ENCODE data around the gene NTNG2. TPM values are rescaled to one million over a fixed set of nuclear protein-coding genes. Genes with fewer than 3 reads are reported as not detected.

NTNG2 gene
- total and polyA plus RNA-seq, 9 of the 15 experiments (the other 6 are each of a cell fraction or from before 2014, with no cell fraction given): 0.01 to 0.11 (median 0.09) TPM; not detected in 6

- Histone ChIP-seq H3K27me3 (ENCODE audit: control insufficient read depth in 2 of 2, insufficient read depth in 2 of 2, low read length in 2 of 2) (peaks cover 34 to 71% of the 10 kb centered on the region in 2 experiments), H3K36me3 (ENCODE audit: control insufficient read depth, insufficient read depth, low read length) (no peaks in the 10 kb centered on the region), H3K4me2 (ENCODE audit: insufficient read depth, low read length) (no peak overlapping the region), H4K20me1 (replicated peaks; ENCODE audit: control insufficient read depth, insufficient read depth, low read length) (peaks cover 19% of the 10 kb centered on the region), H3K9me1 (ENCODE audit: control insufficient read depth, insufficient read depth, low read length) (no peaks in the 10 kb centered on the region), H3K4me1 (replicated peaks in 1 of 2; ENCODE audit: control insufficient read depth in 2 of 2, insufficient read depth in 2 of 2, low read length in 2 of 2) (peaks cover 0 to 29% of the 10 kb centered on the region in 2 experiments; a peak in 2 of 5 replicates), H3K79me2 (ENCODE audit: control insufficient read depth, insufficient read depth, low read length) (no peaks in the 10 kb centered on the region), H3K9me3 (replicated peaks; ENCODE audit: control insufficient read depth, insufficient read depth, low read depth, low read length) (no peaks in the 10 kb centered on the region), H2AFZ (ENCODE audit: low read depth, low read length) (no peak overlapping the region), H3K4me3 (no peak overlapping the region), H3K27ac (ENCODE audit: extremely low read depth, low read depth, low read length) (no peak overlapping the region), H3K9ac (ENCODE audit: insufficient read depth in 1 of 2, low read depth in 2 of 2, low read length in 2 of 2) (no peak overlapping the region)
- peak; percentile 94 for ATAC-seq
- CTCF ChIA-PET (ENCODE audit: low intra/inter-chr PET ratio): no interaction called here
- intact Hi-C loops (cut with micrococcal nuclease): loop anchor here (5.0 kb wide), 3 partner anchors 86 to 411 kb away; no protein-coding TSS in a partner anchor
- DNase-seq (ENCODE audit: extremely low read depth in 1 of 4, low spot score in 3 of 4): peak; percentile 46 to 67 (median 58)
- POLR2A ChIA-PET: no interaction called here
- 8% methylated on average over 19 of the region's 19 CpGs for WGBS (ENCODE audit: insufficient coverage, low coverage, missing lambda C conversion rate)
- BruUV-seq (replicated peaks): no TSS peak
- FAIRE-seq: peak; percentile 46
- in situ Hi-C loops (cut with MboI): no loop called here
- no peak for TF ChIP-seq TRIM28 (IDR thresholded peaks at IDR 0.05)
- TF ChIP-seq ZNF644 (tag; IDR thresholded peaks at IDR 0.05; ENCODE audit: low read depth): no peak
- peak; percentile 46; the same call in 1 of the 2 replicates for TF ChIP-seq REST (IDR thresholded peaks at IDR 0.05; ENCODE audit: borderline replicate concordance)
- no peak for TF ChIP-seq REST (CRISPR knock-in tag; IDR thresholded peaks at IDR 0.05; ENCODE audit: low read depth)
- TF ChIP-seq CBX2 (IDR thresholded peaks at IDR 0.05; ENCODE audit: insufficient read depth, low read length, poor library complexity, severe bottlenecking): no peak
- no peak for TF ChIP-seq IRF2 (CRISPR knock-in tag; IDR thresholded peaks at IDR 0.05)
- TF ChIP-seq ZHX1 (conservative IDR thresholded peaks at IDR 0.05; ENCODE audit: low read length): no peak
- TF ChIP-seq SP2 (IDR thresholded peaks at IDR 0.05; ENCODE audit: extremely low read depth, low read depth, low read length, poor library complexity, severe bottlenecking): no peak
- no peak for TF ChIP-seq HOXB6 (CRISPR knock-in tag; IDR thresholded peaks at IDR 0.05; ENCODE audit: borderline replicate concordance)
- peak in 2 of 3 experiments; percentile 44 to 71 for TF ChIP-seq YY1 (IDR thresholded peaks at IDR 0.05; ENCODE audit: borderline replicate concordance in 1 of 3, control insufficient read depth in 1 of 3, extremely low read depth in 1 of 3, insufficient read depth in 3 of 3, insufficient read length in 1 of 3, insufficient replicate concordance in 2 of 3, low read depth in 1 of 3, low read length in 2 of 3)
These were observed 4.7 kb downstream of the NTNG2 start for GRCh38 chr9:132166599-132166998.
